DND-41 (cell line): Measurements from ENCODE around the gene ELL.

Source experiments
- CTCF ChIP-seq: IDR thresholded peaks from 2 replicates; pipeline ENCODE4 v1.5.1; 2012; ENCODE audit warnings: borderline replicate concordance, low read length, moderate library complexity, mild to moderate bottlenecking; ENCODE audit not compliant: poor library complexity, severe bottlenecking; ENCODE audit errors: extremely low read depth
- EZH2 ChIP-seq: IDR thresholded peaks from 3 replicates; pipeline ENCODE4 v1.6.1; 2012; ENCODE audit warnings: borderline replicate concordance, low read depth, mild to moderate bottlenecking, moderate library complexity, low read length, inconsistent platforms; ENCODE audit not compliant: severe bottlenecking

- TF ChIP-seq CTCF (no peak), EZH2 (no peak)
Observed at GRCh38 chr19:18475004-18475453, 46.8 kb downstream of the ELL start.
